ENCODE measurements around the gene TIMMDC1.

TIMMDC1 gene

GRCh38 chr3:119569156-119569555, 70.8 kb downstream of the TIMMDC1 start:
- TF ChIP-seq POLR2A (IDR thresholded peaks at IDR 0.05; ENCODE audit: extremely low read depth, insufficient read length) (no peak), MAX (IDR thresholded peaks at IDR 0.05; ENCODE audit: low read depth, low read length) (no peak), CTCF (IDR thresholded peaks at IDR 0.05; ENCODE audit: low read depth, low read length) (no peak), MYC (IDR thresholded peaks at IDR 0.05; ENCODE audit: low read depth, low read length) (no peak)
- DNase-seq (ENCODE audit: low read depth) = no peak
- no peak overlapping the region for H3K4me3 ChIP-seq (ENCODE audit: low read depth, low read length)

- DNase-seq (ENCODE audit: low read depth) = peak; percentile 10
- no peak overlapping the region for H3K4me3 ChIP-seq (ENCODE audit: low read depth, low read length)
- TF ChIP-seq MYC (IDR thresholded peaks at IDR 0.05; ENCODE audit: low read depth, low read length) = no peak
- no peak for TF ChIP-seq POLR2A (IDR thresholded peaks at IDR 0.05; ENCODE audit: extremely low read depth, insufficient read length)
- TF ChIP-seq MAX (IDR thresholded peaks at IDR 0.05; ENCODE audit: low read depth, low read length) = no peak
- no peak for TF ChIP-seq CTCF (IDR thresholded peaks at IDR 0.05; ENCODE audit: low read depth, low read length)
Measured at GRCh38 chr3:119570229-119570628, 71.9 kb downstream of the TIMMDC1 start.

GRCh38 chr3:119571230-119571629, 72.9 kb downstream of the TIMMDC1 start:
- no peak overlapping the region for H3K4me3 ChIP-seq (ENCODE audit: low read depth, low read length)
- DNase-seq (ENCODE audit: low read depth) = no peak
- TF ChIP-seq MAX (IDR thresholded peaks at IDR 0.05; ENCODE audit: low read depth, low read length) (no peak), CTCF (IDR thresholded peaks at IDR 0.05; ENCODE audit: low read depth, low read length) (no peak), POLR2A (IDR thresholded peaks at IDR 0.05; ENCODE audit: extremely low read depth, insufficient read length) (no peak), MYC (IDR thresholded peaks at IDR 0.05; ENCODE audit: low read depth, low read length) (no peak)

GRCh38 chr3:119571688-119572087, 73.3 kb downstream of the TIMMDC1 start:
- H3K4me3 ChIP-seq (ENCODE audit: low read depth, low read length) = no peak overlapping the region
- no peak for DNase-seq (ENCODE audit: low read depth)
- TF ChIP-seq CTCF (IDR thresholded peaks at IDR 0.05; ENCODE audit: low read depth, low read length) (no peak), MYC (IDR thresholded peaks at IDR 0.05; ENCODE audit: low read depth, low read length) (no peak), POLR2A (IDR thresholded peaks at IDR 0.05; ENCODE audit: extremely low read depth, insufficient read length) (no peak), MAX (IDR thresholded peaks at IDR 0.05; ENCODE audit: low read depth, low read length) (no peak)

Measured in NB4 (cell line).